ENCODE results near the gene WDFY4.

DNA sequence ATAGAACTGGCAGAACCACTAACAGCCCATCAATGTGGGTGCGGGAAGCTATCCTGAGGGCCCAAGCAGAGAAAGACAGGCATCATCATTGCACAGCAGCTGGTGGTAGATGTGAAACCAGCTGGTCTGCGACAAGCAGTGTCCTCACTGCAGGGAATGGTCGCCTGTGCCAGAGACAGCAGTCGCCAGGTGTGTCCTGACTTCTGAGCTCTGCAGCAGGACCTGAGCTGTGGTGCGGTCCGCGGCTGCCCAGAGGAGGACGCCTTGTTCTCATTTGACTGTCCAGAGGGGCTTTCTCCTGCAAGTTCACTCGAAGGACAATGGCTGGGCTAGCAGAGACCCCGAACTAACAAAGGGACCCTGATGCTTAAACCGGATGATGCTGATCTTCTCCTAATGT is 157.6 kb downstream of the WDFY4 start:
- no peak for TF ChIP-seq ZNF114 (CRISPR knock-in tag; IDR thresholded peaks at IDR 0.05)
- TF ChIP-seq REST (IDR thresholded peaks at IDR 0.05; ENCODE audit: unreplicated experiment), result no peak
- no peak for TF ChIP-seq EZH2 (IDR thresholded peaks at IDR 0.05; ENCODE audit: low read depth, unreplicated experiment)
- TF ChIP-seq, protein P1, sequence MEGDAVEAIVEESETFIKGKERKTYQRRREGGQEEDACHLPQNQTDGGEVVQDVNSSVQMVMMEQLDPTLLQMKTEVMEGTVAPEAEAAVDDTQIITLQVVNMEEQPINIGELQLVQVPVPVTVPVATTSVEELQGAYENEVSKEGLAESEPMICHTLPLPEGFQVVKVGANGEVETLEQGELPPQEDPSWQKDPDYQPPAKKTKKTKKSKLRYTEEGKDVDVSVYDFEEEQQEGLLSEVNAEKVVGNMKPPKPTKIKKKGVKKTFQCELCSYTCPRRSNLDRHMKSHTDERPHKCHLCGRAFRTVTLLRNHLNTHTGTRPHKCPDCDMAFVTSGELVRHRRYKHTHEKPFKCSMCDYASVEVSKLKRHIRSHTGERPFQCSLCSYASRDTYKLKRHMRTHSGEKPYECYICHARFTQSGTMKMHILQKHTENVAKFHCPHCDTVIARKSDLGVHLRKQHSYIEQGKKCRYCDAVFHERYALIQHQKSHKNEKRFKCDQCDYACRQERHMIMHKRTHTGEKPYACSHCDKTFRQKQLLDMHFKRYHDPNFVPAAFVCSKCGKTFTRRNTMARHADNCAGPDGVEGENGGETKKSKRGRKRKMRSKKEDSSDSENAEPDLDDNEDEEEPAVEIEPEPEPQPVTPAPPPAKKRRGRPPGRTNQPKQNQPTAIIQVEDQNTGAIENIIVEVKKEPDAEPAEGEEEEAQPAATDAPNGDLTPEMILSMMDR (conservative IDR thresholded peaks at IDR 0.05; ENCODE audit: low read depth in 2 of 2), result no peak
- TF ChIP-seq, protein P2, sequence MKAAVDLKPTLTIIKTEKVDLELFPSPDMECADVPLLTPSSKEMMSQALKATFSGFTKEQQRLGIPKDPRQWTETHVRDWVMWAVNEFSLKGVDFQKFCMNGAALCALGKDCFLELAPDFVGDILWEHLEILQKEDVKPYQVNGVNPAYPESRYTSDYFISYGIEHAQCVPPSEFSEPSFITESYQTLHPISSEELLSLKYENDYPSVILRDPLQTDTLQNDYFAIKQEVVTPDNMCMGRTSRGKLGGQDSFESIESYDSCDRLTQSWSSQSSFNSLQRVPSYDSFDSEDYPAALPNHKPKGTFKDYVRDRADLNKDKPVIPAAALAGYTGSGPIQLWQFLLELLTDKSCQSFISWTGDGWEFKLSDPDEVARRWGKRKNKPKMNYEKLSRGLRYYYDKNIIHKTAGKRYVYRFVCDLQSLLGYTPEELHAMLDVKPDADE (IDR thresholded peaks at IDR 0.05), result no peak
- no peak for TF ChIP-seq CREB1 (CRISPR knock-in tag; IDR thresholded peaks at IDR 0.05; ENCODE audit: low read depth)
- TF ChIP-seq NANOG (IDR thresholded peaks at IDR 0.05; ENCODE audit: borderline replicate concordance), result no peak
